ENCODE data around the gene MMP8.
"Not testable (repeated sequence)": the region's sequence is repeated elsewhere in the genome, so short reads cannot be mapped to it uniquely, and the experiment has no call there.

The MMP8 gene

GRCh38 chr11:102724904-102725500, at the start of gene MMP8:
Gene MMP8, minus strand, starts transcription at chr11:102724954. Its CDS starts 99 bp downstream, at chr11:102724855.
- no peak for DNase-seq (ENCODE audit: low spot score)

- DNase-seq (ENCODE audit: low spot score): no peak
Measured at GRCh38 chr11:102773386-102773785, 48.6 kb upstream of the MMP8 start.

- no peak for DNase-seq (ENCODE audit: low spot score)
Measured at GRCh38 chr11:102771351-102771750, 46.6 kb upstream of the MMP8 start.

- DNase-seq (ENCODE audit: low spot score): no peak
Measured at GRCh38 chr11:102770191-102770590, 45.4 kb upstream of the MMP8 start.

- DNase-seq (ENCODE audit: low spot score): no peak
Measured at GRCh38 chr11:102767800-102768199, 43.0 kb upstream of the MMP8 start.

- no peak for DNase-seq (ENCODE audit: low spot score)
Measured at GRCh38 chr11:102763440-102763839, 38.7 kb upstream of the MMP8 start.

GRCh38 chr11:102762361-102762767, 37.6 kb upstream of the MMP8 start:
- no peak for DNase-seq (ENCODE audit: low spot score)

GRCh38 chr11:102761646-102762238, 37.0 kb upstream of the MMP8 start:
- DNase-seq (ENCODE audit: low spot score): no peak

GRCh38 chr11:102760344-102761035, 35.7 kb upstream of the MMP8 start:
- DNase-seq (ENCODE audit: low spot score): no peak

- no peak for DNase-seq (ENCODE audit: low spot score)
Measured at GRCh38 chr11:102757823-102758549, 33.2 kb upstream of the MMP8 start.

- no peak for DNase-seq (ENCODE audit: low spot score)
Measured at GRCh38 chr11:102753267-102753666, 28.5 kb upstream of the MMP8 start.

GRCh38 chr11:102751673-102752072, 26.9 kb upstream of the MMP8 start:
- no peak for DNase-seq (ENCODE audit: low spot score)

GRCh38 chr11:102749101-102749722, 24.5 kb upstream of the MMP8 start:
- no peak for DNase-seq (ENCODE audit: low spot score)

GRCh38 chr11:102746746-102747578, 22.2 kb upstream of the MMP8 start:
- not testable (repeated sequence) for DNase-seq (ENCODE audit: low spot score)

- no peak for DNase-seq (ENCODE audit: low spot score)
Measured at GRCh38 chr11:102734650-102735049, 9.9 kb upstream of the MMP8 start.

GRCh38 chr11:102733232-102733875, 8.6 kb upstream of the MMP8 start:
- DNase-seq (ENCODE audit: low spot score): peak; percentile 27

GRCh38 chr11:102730944-102731343, 6.2 kb upstream of the MMP8 start:
- not testable (repeated sequence) for DNase-seq (ENCODE audit: low spot score)

GRCh38 chr11:102729849-102730815, 5.4 kb upstream of the MMP8 start:
- no peak for DNase-seq (ENCODE audit: low spot score)

- DNase-seq (ENCODE audit: low spot score): no peak
Measured at GRCh38 chr11:102727890-102728289, 3.1 kb upstream of the MMP8 start.

- DNase-seq (ENCODE audit: low spot score): no peak
Measured at GRCh38 chr11:102722821-102723220, 1.9 kb downstream of the MMP8 start.

Measured in CD4-positive, alpha-beta T cell treated with Interleukin-2 at 100 ng/mL for 4 hours (primary cell).